ENCODE measurements around the gene RBM28.
"Not testable (repeated sequence)": the region's sequence is repeated elsewhere in the genome, so short reads cannot be mapped to it uniquely, and the experiment has no call there.

RBM28 gene

DNA sequence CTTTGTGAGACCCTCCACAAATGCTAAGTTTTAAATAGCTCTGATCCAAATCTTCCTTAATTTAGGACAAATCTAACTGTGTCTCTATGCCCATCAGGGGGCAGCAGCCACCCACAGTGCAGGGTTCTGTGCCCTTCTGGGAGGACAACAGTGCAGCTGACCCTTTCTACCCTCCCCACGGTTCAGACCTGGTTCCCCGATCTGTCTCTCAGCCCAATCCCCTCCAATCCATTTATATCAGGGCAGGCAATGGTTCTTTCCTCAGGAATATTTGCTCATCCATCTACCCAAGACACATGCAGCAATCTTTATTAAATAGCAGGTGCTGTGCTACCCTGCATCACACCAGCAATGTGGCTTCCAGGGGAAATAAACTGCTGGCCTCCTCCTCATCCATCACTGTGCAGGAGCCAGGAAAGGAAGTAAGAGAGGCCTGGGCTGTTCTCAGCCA is 4.0 kb upstream of the RBM28 start:
- no peak for DNase-seq (ENCODE audit: low read depth in 2 of 2)

DNA sequence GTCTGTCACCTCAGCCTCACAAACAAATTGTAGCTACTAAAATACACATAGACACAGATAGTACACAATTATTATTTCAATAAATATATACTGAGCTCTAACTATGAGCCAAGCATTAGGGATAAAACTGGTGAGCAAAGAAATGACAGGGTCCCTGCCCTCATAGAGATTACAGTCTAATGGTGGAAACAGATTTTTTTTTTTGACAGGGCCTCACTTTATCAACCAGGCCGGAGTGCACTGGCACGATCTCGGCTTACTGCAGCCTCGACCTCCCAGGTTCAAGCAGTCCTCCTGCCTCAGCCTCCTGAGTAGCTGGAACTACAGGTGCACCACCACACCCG is 695 bp upstream of the RBM28 start:
- DNase-seq (ENCODE audit: low read depth in 2 of 2) = no peak

DNA sequence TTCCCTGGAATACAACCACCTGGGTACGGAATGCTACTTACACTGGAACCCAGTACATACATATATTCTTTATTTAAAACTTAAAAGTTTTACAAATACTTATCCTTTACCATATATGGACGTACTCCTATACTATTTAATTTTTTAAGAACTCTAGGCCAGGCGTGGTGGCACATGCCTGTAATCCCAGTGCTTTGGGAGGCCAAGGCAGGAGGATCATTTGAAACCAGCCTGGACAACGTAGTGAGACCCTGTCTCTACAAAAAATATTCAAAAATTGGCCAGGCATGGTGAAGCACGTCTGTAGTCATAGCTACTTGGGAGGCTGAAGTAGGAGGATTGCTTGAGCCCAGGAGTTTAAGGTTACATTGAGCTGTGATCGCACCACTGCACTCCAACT is 2.0 kb downstream of the RBM28 start:
- no peak for DNase-seq (ENCODE audit: low read depth in 2 of 2)

DNA sequence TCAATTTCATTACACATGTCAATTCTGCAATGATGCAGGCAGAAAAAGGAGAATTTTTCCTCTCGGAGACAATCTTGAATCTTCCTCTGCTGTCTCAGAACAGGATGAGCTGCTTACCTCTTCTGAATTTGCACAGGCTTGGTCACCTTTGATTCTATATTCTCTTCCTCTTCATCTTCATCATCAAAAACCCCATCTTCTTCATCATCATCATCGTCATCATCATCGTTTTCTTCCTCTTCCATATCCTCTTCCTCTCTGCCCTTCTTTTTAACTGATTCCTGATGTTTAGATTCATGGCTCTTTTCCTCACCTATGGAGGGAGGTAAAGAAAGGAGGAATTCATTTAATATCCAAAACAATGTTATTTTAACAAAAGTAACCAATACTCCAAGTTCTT is 8.0 kb downstream of the RBM28 start:
- DNase-seq (ENCODE audit: low read depth in 2 of 2) = no peak

DNA sequence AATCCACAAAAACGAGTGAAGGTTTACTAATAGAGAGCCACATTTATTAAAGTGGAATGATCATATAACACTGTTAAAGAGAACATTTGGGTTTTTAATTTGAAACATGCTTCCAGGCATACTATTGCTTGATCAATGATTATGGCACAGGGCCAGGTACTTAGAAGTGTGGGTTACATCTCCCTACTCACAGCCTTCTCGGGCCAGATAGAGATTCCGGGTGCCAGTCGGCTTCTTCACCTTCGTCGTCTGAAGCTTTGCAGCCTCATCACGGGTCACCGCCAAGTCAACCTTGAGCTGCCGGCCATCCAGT is 19.4 kb downstream of the RBM28 start:
- DNase-seq (ENCODE audit: low read depth in 2 of 2) = no peak

DNA sequence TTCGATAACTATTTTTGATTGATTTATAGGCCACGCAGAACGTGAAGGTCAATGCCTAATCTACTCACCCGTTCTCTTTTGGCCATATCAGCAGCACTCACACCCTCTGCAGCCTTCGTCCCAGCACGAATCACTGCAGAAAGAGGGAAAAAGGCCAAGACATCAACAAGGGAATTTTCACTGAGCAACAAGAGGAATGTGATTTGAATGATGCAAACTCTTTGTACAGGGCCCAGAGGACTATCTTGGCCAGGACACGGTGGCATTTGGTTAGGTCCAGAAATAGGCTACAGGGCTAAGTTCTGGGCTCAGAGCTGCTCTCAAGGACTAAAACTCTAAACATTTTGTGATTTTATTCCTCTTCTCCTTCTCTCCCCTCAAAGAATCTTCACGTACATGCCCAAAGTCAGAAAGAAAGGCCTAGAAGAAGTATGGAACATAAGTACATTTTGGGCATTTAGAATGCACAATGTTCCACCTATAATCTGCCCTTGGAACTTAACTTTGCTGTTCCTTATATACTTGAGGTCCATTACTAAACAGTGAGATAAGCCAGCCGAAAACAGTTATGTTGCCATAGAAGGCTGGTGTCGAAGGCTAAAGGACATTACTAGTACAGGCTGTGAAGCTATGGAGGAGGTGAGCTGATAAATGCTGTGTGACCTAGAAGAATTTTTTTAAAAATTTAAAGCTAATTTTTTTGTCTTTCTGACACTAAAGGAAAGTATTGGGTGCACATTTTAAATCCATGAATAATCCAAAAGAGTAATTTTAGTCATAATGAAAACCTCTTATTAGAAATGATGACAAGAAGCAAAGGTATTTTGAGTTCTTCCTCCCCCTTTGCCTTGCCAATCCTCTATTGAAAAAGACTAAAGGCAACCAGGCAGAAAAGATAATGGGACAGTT is 20.0 kb downstream of the RBM28 start:
- no peak for DNase-seq (ENCODE audit: low read depth in 2 of 2)

DNA sequence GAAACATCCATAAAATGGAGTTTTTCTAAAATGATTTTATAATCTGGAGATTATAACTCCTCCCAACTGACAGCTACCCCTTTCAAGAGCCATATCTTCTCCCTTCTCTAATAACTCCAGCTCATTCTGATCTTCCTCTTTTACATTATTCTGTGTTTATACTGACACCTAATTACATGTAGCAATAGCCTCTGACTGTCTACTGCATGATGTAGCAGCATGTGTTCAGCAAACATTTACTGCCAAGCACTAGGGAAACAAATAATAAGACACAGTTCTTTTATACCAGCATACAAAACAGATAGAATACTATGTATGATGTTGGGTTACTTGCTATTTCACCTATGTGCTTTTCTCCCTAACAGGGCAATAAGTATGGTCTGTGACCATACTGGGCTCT is 20.7 kb downstream of the RBM28 start:
- DNase-seq (ENCODE audit: low read depth in 2 of 2) = no peak

DNA sequence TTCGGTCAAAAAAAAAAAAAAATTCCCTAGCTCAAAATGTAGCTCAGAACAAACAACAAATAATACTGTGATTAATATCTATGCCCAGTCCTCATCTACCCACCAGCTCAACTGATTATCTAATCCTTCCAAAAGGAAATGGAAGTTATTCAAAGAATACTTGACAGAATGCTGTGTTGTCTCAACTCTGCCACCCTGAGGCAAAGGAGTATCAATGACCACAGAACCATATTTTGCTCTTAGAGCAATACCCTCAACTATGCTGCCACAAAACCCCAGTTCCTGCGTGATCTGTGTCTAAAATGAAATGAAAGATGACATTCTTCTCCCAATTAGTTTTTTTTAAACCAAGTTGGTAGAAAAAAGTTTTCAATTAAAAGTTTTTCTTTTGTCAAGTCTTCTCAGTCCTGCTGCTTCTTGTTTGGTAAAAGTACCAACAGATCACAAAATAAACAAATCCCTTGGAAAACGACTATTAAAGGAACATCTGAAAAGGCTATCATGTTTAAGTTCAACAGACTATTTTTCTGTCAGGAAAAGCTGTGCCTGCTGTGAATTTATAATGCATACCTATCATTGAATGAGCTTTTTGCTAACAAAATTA is 21.6 kb downstream of the RBM28 start:
- no peak for DNase-seq (ENCODE audit: low read depth in 2 of 2)

DNA sequence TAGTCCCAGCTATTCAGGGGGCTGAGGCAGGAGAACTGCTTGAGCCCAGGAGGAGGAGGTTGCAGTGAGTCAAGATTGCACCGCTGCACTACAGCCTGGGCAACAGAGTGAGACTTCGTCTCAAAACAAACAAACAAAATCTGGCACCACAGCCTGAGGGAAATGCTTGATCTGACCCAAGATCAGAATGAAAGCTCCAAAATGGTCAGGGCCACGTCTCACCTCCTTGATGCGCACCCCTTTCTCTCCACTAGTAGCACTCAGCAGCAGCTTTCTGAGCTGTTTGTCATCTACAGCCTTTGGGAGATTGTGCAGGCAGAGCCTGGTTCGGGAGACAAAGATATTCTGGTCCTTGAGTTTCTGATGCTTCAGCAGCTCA is 22.7 kb downstream of the RBM28 start:
- no peak for DNase-seq (ENCODE audit: low read depth in 2 of 2)

DNA sequence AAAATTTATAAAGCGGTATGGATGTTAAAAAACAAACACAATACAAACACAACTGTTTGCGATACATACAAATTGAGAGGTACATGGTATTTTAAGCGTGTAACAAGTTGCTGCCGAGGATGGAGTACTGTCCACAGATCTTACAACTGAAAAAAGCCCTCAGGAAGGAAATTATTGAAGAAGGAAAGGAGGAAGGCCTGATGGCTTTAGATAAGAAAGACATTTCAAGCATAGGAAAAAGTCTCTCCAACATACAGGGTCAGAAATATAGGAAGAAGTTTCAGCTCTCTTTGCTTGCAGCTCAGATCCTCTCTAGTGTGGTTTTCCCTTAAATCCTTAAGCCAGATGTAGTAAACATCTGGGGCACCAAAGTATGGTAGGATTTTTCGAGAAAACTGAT is 25.0 kb downstream of the RBM28 start:
- no peak for DNase-seq (ENCODE audit: low read depth in 2 of 2)

DNA sequence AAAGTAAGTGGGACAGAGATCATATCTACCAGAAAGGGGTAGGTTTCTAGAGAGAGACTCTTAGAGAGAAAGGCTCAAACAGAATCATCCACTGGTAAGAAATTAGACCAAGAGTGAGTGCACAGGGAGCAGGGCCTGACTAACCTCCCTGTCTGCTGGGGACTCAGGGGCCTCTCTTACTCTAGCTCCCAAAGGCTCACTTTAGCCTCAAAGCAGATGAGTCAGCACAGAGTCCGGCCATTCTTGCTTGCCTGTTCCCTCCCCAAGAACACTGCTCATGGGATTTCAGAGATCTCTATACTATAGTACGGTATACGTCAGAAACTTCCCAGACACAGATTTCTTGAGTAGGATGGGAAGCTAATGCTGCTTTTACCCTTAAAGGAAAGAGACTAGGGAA is 32.7 kb downstream of the RBM28 start:
- no peak for DNase-seq (ENCODE audit: low read depth in 2 of 2)

DNA sequence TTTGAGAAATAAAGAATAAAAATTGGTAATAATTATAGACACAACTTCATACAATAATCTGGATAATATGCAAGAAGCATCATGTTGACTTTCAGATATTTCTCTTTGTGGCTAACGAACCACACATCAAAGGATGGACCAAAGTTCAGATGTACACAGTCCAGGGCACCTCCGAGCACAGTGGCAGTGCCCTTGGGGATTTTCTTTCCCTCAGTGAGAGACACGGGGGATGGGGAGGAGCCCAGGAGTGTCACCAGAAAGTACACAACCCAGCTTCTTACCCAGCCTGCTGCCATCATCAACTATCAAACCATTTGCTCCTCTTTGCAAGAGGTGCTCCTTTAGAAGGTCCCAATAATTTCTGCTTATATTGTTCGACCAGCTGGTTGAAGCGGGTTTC is 33.2 kb downstream of the RBM28 start:
- no peak for DNase-seq (ENCODE audit: low read depth in 2 of 2)

DNA sequence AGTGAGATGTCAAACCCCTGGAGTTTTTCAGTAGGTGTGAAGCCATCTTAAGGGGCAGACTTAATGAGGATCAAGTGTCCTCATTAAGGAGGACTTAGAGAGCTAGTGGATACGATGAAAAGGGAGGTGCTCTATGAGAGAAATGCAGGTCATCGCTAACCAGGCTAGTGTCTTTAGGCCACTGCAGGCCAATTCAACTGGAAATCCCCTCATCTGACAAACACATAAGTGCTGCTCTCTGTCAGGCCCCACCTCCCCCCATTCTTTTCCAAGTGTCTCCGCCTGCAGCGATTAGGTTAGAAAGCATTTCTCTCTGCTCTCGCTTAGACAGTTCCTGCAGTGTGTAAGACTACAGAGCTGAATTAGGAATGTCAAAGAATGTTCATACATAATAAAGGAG is 33.7 kb downstream of the RBM28 start:
- no peak for DNase-seq (ENCODE audit: low read depth in 2 of 2)

DNA sequence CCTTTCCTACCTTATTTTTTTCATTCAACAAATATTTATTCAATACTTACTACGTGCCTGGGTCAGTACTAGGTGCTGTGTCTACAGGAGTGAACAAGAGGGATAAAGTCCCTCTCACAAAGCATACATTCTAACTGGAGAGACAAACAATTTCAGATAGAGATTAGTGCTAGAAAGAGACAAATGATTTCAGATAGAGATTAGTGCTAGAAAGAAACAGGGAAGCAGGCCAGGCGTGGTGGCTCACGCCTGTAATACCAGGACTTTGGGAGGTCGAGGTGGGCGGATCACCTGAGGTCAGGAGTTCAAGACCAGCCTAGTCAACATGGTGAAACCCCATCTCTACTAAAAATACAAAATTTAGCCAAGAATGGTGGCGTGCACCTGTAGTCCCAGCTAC is 34.6 kb downstream of the RBM28 start:
- DNase-seq (ENCODE audit: low read depth in 2 of 2) = no peak

DNA sequence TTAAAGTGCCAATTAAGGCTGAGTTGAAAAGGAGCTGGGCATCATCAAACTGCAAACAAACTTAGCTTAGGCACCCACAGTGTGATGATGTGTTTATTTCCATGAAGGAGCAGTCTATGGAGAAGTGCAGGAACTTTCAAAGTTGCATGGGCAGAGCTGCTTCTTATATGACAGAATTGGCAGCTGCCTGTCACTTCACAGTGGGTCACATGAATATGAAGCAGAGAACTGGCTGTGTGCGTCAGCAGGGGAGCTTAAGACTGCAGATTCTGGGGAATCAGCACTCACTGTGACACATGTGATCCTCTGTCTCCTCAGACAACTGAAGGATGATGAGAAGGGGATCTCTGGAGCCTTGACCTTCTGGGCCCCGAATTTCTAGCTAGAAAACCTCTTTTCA is 36.6 kb downstream of the RBM28 start:
- no peak for DNase-seq (ENCODE audit: low read depth in 2 of 2)

DNA sequence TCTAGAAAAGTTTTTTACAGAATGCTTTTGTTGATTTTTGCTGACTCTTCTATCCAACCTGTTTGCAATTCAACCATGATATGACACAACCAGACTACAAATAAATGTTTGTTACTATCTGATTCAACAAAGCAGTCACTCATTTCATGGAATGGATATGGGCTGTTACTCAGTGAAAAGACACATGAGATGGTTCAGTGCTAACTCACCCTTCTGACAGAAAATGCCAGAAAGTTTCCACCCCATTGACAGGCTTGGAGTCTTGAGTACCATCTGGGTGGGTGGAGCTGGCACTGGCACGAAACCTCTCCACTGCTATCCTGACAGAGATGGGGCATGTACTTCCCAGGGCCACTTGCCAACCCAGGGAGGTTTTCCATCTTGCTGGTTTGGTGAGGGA is 39.5 kb downstream of the RBM28 start:
- no peak for DNase-seq (ENCODE audit: low read depth in 2 of 2)

DNA sequence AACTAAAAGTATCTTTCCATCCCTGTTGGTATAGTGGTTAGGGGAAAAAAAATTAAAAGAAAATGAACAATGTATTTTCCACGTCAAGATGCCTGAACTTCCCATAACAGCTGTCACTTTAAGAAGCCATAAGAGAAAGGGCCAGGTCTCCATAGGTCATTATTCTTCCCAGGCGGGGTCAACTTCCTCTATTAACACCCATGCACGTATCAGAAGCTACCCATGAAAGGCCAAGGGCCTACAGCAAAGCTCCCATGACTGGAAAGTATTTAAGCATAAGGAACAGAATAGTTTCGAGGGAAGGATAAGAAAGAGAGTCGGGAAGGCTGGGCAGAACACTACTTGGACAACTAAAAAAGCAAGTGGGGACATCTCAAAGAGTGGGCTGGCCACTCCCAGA is 40.1 kb downstream of the RBM28 start:
- no peak for DNase-seq (ENCODE audit: low read depth in 2 of 2)

DNA sequence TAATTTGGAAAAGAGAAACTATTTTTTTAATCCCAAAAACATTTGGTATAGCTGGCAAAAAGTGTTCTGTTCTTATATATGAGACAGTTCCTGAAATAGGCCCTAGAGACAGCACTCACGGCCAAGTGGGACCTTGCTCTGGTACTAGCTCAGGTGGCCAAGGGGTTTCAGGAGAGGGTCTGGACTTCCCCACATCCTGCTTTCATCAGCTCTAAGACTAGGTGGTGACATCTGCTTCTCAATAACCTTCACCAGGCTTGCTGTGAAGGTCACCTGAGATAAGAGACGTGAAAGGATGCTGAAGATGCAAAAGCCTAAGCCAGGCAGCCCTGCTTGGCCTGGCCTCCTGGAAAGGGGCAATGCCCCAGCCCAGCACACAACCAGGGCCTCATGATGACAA is 40.6 kb downstream of the RBM28 start:
- no peak for DNase-seq (ENCODE audit: low read depth in 2 of 2)

DNA sequence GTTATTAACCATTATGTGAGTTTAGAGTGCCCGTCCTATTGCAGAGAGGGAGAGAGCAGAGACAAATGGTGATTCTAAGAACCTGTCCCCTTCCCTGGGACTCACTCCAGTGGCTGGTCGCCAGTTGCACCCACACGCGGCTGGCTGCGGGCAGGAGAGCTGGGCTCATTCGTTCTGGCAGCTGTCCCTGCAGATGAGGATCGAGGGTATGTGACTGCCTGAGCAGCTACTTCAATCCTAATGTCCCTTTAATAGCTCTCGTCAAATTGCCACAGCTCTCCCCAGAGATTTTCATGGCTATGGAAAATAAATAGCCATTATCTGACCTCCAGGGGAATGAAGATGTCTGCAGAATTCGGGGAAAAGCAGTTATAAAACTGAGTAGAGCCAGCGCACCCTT is 41.6 kb downstream of the RBM28 start:
- DNase-seq (ENCODE audit: low read depth in 2 of 2) = no peak

DNA sequence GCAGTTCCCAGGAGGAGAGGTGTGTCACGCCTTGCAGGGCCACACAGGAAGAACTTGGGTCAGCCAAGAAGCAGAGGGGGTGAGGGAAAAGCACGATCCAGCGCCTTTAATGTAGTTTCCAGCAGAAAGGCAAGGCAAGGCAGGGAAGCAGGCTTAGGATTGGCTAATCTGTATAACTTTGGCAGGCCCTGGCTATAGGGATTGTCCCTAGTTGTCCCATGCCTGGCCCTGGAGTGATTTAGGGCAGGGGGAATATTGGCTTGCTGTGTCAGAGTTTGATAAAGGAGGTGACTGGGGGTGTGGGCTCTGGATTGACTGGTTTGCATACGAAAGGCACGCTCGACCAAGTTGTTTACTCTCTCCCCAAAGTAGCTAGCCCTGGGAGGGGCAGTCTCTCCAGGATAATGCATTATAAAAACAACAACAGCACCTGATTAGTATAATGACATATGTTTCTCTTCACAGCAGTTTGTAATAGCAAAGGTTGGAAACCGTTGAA is 44.5 kb downstream of the RBM28 start:
- no peak for DNase-seq (ENCODE audit: low read depth in 2 of 2)

DNA sequence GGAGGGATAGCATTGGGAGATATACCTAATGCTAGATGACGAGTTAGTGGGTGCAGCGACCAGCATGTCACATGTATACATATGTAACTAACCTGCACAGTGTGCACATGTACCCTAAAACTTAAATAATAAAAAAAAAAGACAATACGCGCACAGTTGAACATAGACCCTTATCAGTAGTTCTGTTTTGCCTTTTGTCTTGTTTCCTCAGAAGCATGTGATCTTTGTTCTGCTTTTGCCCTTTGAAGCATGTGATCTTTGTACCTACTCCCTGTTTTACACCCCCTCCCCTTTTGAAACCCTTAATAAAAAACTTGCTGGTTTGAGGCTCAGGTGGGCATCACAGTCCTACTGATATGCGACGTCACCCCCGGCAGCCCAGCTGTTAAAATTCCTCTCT is 45.7 kb downstream of the RBM28 start:
- DNase-seq (ENCODE audit: low read depth in 2 of 2) = not testable (repeated sequence)

DNA sequence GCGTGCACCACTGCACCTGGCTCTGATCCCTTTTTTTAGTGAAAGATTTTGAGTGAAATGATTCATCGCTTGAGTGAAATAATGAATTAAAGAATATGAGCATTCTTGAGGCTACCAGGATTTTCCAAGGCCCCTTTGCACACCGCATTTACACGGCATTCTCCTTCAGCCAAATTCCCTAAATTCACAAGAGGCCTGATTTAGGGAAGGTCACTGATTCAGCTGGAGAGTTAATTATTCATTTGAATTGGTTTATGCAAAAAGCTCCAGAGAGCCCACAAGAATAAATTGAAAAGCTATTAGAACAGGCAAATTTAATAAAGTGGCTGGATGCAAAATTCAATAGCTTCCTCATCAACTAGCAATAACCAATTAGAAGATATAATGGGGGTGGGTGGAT is 56.2 kb downstream of the RBM28 start:
- DNase-seq (ENCODE audit: low read depth in 2 of 2) = no peak

DNA sequence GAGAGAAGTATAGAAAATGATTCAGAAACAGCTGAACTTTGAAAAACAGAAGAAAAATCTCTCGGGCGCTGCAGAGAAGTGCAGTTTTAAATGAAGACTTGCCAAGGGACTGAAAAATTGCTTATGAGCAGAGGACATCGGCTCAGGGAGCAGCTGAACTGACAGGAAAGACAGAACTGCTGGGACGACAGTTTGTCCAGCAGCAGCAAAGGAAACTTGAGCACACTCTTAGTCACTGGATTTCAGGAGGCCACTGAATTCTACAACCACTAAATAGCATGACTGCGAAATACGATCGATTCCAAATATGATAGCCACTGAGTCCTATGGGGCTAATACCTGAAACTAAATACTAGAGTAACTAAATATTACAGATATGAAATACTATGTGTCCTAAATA is 59.6 kb downstream of the RBM28 start:
- no peak for DNase-seq (ENCODE audit: low read depth in 2 of 2)

Data from activated CD8-positive, alpha-beta memory T cell treated with anti-CD3 and anti-CD28 coated beads for 4 hours (primary cell).